Lower leg skin (tissue), 3 donors: ENCODE measurements around the gene COL8A2.

Experiments
- CTCF ChIP-seq, 3 donors: fragments of 450-650 bp; IDR thresholded peaks; one replicate each; pipeline ENCODE4 v1.5.1; 2016; ENCODE audit warnings: antibody characterized with exemption in 3 of 3, mild to moderate bottlenecking in 3 of 3, moderate library complexity in 2 of 3
- POLR2A ChIP-seq, 2 donors: fragments of 450-650 bp; IDR thresholded peaks; one replicate each; pipeline ENCODE4 v1.6.1; 2016 to 2017; ENCODE audit warnings: antibody characterized with exemption in 2 of 2, mild to moderate bottlenecking in 1 of 2, moderate library complexity in 1 of 2

GRCh38 chr1:36144413-36144812 lies 19.4 kb upstream of the COL8A2 start:
- TF ChIP-seq CTCF (IDR thresholded peaks at IDR 0.05) (no peak), POLR2A (IDR thresholded peaks at IDR 0.05) (no peak)
